Mammary epithelial cell (primary cell): ENCODE measurements around the gene MAD1L1.

ENCODE experiments used
- EZH2 ChIP-seq: IDR thresholded peaks from 2 replicates; pipeline ENCODE4 v1.6.1; 2012; ENCODE audit warnings: low read length, inconsistent platforms, borderline replicate concordance
- TF ChIP-seq, protein P1 (sequence below), 2 donors: IDR thresholded peaks in 1 of 2; conservative IDR thresholded peaks in 1 of 2; 2 replicates each; pipeline ENCODE4 v1.5.1; 2011 to 2012; ENCODE audit warnings: inconsistent platforms in 2 of 2, low read length in 2 of 2, mild to moderate bottlenecking in 2 of 2, control low read depth in 1 of 2, low read depth in 1 of 2; ENCODE audit not compliant: insufficient read depth in 1 of 2; ENCODE audit errors: extremely low read depth in 1 of 2

DNA sequence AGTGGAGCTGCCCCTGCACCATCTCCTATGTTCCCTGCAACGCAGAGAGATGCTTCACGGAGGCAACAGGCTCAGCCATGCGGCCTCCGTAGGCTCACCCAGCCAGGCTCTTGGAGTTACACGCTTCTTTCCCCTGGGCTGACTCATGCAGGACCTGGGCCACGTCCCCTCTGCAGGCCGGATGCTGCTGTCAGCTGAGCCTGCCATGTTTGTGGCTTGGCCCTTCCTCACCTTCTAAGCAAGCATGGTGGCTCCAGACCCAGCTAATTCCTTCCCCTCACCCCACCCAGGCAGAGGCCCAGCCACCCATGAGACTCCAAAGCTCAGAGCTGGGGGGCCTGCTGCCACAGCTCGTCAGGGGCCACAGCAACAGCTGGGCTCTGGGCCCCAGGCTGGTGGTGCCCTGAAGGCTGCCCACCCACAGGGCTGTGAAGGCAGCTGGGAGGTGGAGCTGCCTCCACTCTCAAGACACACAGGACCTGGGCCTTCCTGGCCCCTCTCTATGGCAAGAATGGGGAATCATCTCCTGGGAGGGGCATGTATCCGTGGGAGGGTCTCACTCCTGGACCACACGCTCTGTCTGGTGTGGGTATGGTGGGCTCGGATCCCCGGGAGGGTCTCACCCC is 343.1 kb downstream of the MAD1L1 start:
- TF ChIP-seq, protein P1, sequence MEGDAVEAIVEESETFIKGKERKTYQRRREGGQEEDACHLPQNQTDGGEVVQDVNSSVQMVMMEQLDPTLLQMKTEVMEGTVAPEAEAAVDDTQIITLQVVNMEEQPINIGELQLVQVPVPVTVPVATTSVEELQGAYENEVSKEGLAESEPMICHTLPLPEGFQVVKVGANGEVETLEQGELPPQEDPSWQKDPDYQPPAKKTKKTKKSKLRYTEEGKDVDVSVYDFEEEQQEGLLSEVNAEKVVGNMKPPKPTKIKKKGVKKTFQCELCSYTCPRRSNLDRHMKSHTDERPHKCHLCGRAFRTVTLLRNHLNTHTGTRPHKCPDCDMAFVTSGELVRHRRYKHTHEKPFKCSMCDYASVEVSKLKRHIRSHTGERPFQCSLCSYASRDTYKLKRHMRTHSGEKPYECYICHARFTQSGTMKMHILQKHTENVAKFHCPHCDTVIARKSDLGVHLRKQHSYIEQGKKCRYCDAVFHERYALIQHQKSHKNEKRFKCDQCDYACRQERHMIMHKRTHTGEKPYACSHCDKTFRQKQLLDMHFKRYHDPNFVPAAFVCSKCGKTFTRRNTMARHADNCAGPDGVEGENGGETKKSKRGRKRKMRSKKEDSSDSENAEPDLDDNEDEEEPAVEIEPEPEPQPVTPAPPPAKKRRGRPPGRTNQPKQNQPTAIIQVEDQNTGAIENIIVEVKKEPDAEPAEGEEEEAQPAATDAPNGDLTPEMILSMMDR (conservative IDR thresholded peaks at IDR 0.05 in 1 of 2, IDR thresholded peaks at IDR 0.05 in 1 of 2; ENCODE audit: extremely low read depth in 1 of 2, insufficient read depth in 1 of 2, low read depth in 1 of 2, low read length in 2 of 2): no peak
- TF ChIP-seq EZH2: no peak
